HCT116 (cell line): ENCODE data around the gene ENTPD8. TPM values are rescaled to one million over a fixed set of nuclear protein-coding genes. Genes with fewer than 3 reads are reported as not detected.

Source experiments
- ATAC-seq: fragments of 200-7000 bp; cut with Tn5 transposase; 2 replicates; pipeline ENCODE4 v1.9.1; 2020; ENCODE audit warnings: mild to moderate bottlenecking, moderate library complexity
- BruUV-seq: library from RNA; stranded (reverse); fragments of 400-500 nt; replicated peaks from 2 replicates; lab custom pipeline; 2021; lab: Mats Ljungman, UMichigan
- CTCF ChIA-PET: fragments of 300-600 bp; sonication (Branson Sonifier 250); formaldehyde crosslinking; loops from one replicate; lab custom pipeline; 2021; ENCODE audit warnings: antibody characterized with exemption; lab: Charles Lee
- POLR2A ChIA-PET: fragments of 300-600, 350-600 bp; sonication (Branson Sonifier 250); formaldehyde crosslinking; loops from one replicate; lab custom pipeline; 2021; ENCODE audit warnings: antibody characterized with exemption; lab: Charles Lee
- RAD21 ChIA-PET, 2 experiments: fragments of 300-600 bp; sonication (Branson Sonifier 250); formaldehyde crosslinking; loops; one replicate each; lab custom pipeline; 2023; ENCODE audit warnings: low total read pairs in 2 of 2; ENCODE audit not compliant: uncharacterized antibody in 2 of 2, unreplicated experiment in 2 of 2, low non-redundant PET in 1 of 2; lab: Charles Lee
- DNase-seq: peaks from one replicate; pipeline ENCODE4 v3.0.0-alpha.2; 2010; ENCODE audit warnings: low read depth, low spot score
- H2AFZ ChIP-seq: fragments of 200-600 bp; shearing (Covaris generic), sonication (generic); 2 replicates; pipeline ENCODE4 v1.6.1; 2017; ENCODE audit warnings: low read depth, mixed run types, mixed read lengths, antibody characterized with exemption, low read length; ENCODE audit not compliant: poor library complexity, severe bottlenecking
- H3K27ac ChIP-seq: 2 replicates; pipeline ENCODE4 v1.5.1; 2012; ENCODE audit warnings: low read depth, low read length
- H3K27me3 ChIP-seq: fragments of 200-600 bp; sonication (generic); 2 replicates; pipeline ENCODE4 v1.6.1; 2016; ENCODE audit warnings: mixed run types, low read length, mixed read lengths; ENCODE audit not compliant: insufficient read depth
- H3K36me3 ChIP-seq, 2 experiments: fragments of 200-500 bp in 1 of 2; fragments of 200-600 bp in 1 of 2; sonication (Bioruptor generic) in 1 of 2; sonication (generic) in 1 of 2; 2 replicates each; pipeline versions ENCODE4 v1.5.1 to v1.6.1; 2014 to 2016; ENCODE audit warnings: low read length in 2 of 2, inconsistent platforms in 1 of 2, mixed read lengths in 1 of 2, mixed run types in 1 of 2; ENCODE audit not compliant: insufficient read depth in 2 of 2, control insufficient read depth in 1 of 2
- H3K4me1 ChIP-seq, 2 experiments: fragments of 200-600 bp in 1 of 2; sonication (generic) in 1 of 2; 2 replicates each; pipeline versions ENCODE4 v1.5.1 to v1.6.1; 2012 to 2017; ENCODE audit warnings: low read length in 2 of 2, inconsistent platforms in 1 of 2, mild to moderate bottlenecking in 1 of 2, mixed read lengths in 1 of 2, mixed run types in 1 of 2, moderate library complexity in 1 of 2; ENCODE audit not compliant: insufficient read depth in 2 of 2, control insufficient read depth in 1 of 2
- H3K4me2 ChIP-seq: fragments of 200-600 bp; sonication (generic); 2 replicates; pipeline ENCODE4 v1.6.1; 2017; ENCODE audit warnings: mixed run types, low read length, mixed read lengths
- H3K4me3 ChIP-seq, 2 experiments: fragments of 200-600 bp in 1 of 2; sonication (generic) in 1 of 2; replicated peaks in 1 of 2; 2 replicates each; pipeline ENCODE4 v1.5.1; 2011 to 2016; ENCODE audit warnings: low read length in 2 of 2, control low read depth in 1 of 2, low read depth in 1 of 2, mild to moderate bottlenecking in 1 of 2, mixed read lengths in 1 of 2, mixed run types in 1 of 2
- H3K79me2 ChIP-seq: fragments of 200-600 bp; sonication (generic); 2 replicates; pipeline ENCODE4 v1.6.1; 2017; ENCODE audit warnings: mild to moderate bottlenecking, mixed run types, low read length, moderate library complexity, mixed read lengths; ENCODE audit not compliant: insufficient read depth
- H3K9ac ChIP-seq: fragments of 200-600 bp; sonication (generic); 2 replicates; pipeline ENCODE4 v1.6.1; 2016; ENCODE audit warnings: low read length, mixed read lengths
- H3K9me2 ChIP-seq: fragments of 200-600 bp; sonication (generic), shearing (Covaris generic); 2 replicates; pipeline ENCODE4 v1.6.1; 2017; ENCODE audit warnings: mixed run types, mild to moderate bottlenecking, moderate library complexity; ENCODE audit not compliant: insufficient read depth
- H3K9me3 ChIP-seq, 2 experiments: fragments of 200-500 bp in 1 of 2; fragments of 200-600 bp in 1 of 2; sonication (Bioruptor generic) in 1 of 2; sonication (generic) in 1 of 2; 2 replicates each; pipeline ENCODE4 v1.6.1; 2014 to 2017; ENCODE audit warnings: low read length in 2 of 2, mixed read lengths in 2 of 2, inconsistent platforms in 1 of 2, low read depth in 1 of 2, mild to moderate bottlenecking in 1 of 2, mixed run types in 1 of 2, moderate library complexity in 1 of 2; ENCODE audit not compliant: control insufficient read depth in 1 of 2, insufficient read depth in 1 of 2
- H4K20me1 ChIP-seq: fragments of 200-600 bp; sonication (generic), shearing (Covaris generic); 2 replicates; pipeline ENCODE4 v1.6.1; 2017; ENCODE audit warnings: mixed run types, mild to moderate bottlenecking, moderate library complexity; ENCODE audit not compliant: insufficient read depth
- EGR1 ChIP-seq: IDR thresholded peaks from 2 replicates; pipeline ENCODE4 v1.6.1; 2012; ENCODE audit warnings: low read depth
- EZH2phosphoT487 ChIP-seq: fragments of 200-600 bp; IDR thresholded peaks from 2 replicates; pipeline ENCODE4 v1.6.1; 2018; ENCODE audit warnings: antibody characterized with exemption, borderline replicate concordance
- JUND ChIP-seq: IDR thresholded peaks from 2 replicates; pipeline ENCODE4 v1.6.1; 2012
- TCF7L2 ChIP-seq: IDR thresholded peaks from 2 replicates; pipeline ENCODE4 v1.7.0; 2011; ENCODE audit warnings: borderline replicate concordance, inconsistent platforms; ENCODE audit not compliant: insufficient read depth, insufficient read length; ENCODE audit errors: extremely low read depth
- intact Hi-C: fragments of 100-400 bp; cut with micrococcal nuclease; formaldehyde crosslinking; loops from 2 replicates; pipeline ENCODE4 v1.10.0; 2022
- total RNA-seq: library from RNA; stranded (reverse); gene quantifications from one replicate; pipeline ENCODE4 v1.2.1, GENCODE V29; 2021; ENCODE audit not compliant: unreplicated experiment
- TF ChIP-seq, protein P1 (sequence below): IDR thresholded peaks from 2 replicates; pipeline ENCODE4 v1.6.1; 2012
- TF ChIP-seq, protein P2 (sequence below), 3 experiments: fragments of 200-600 bp in 1 of 3; sonication (generic) in 1 of 3; IDR thresholded peaks in 2 of 3; conservative IDR thresholded peaks in 1 of 3; 2 replicates each; pipeline ENCODE4 v1.5.1; 2012 to 2017; ENCODE audit warnings: low read depth in 2 of 3, low read length in 2 of 3, antibody characterized with exemption in 1 of 3, borderline replicate concordance in 1 of 3, control low read depth in 1 of 3, mild to moderate bottlenecking in 1 of 3, mixed read lengths in 1 of 3, mixed run types in 1 of 3, moderate library complexity in 1 of 3; ENCODE audit not compliant: insufficient read depth in 1 of 3

Gene ENTPD8
- total RNA-seq, 1 experiment from 2014 or later = 1.7 TPM

DNA sequence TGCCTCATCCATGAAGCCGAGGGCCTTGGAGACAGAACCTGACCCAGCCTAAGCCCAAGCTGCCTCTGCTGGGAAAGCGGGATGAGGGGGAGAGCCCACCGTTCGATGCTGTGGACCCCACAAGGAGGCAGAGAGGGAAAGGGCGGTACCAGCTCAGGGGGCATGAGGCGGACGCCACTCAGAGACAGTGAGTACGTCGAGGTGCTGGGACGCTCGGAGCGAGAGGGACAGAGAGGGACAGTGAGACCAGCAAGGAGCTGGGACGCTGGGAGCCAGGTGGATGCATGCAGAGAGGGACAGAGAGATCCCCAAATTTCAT, 51.8 kb downstream of the ENTPD8 start (continued):
- TF ChIP-seq, protein P1, sequence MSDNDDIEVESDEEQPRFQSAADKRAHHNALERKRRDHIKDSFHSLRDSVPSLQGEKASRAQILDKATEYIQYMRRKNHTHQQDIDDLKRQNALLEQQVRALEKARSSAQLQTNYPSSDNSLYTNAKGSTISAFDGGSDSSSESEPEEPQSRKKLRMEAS = no peak
- TF ChIP-seq JUND (no peak), EGR1 (no peak), TCF7L2 (no peak), EZH2phosphoT487 (no peak)

DNA sequence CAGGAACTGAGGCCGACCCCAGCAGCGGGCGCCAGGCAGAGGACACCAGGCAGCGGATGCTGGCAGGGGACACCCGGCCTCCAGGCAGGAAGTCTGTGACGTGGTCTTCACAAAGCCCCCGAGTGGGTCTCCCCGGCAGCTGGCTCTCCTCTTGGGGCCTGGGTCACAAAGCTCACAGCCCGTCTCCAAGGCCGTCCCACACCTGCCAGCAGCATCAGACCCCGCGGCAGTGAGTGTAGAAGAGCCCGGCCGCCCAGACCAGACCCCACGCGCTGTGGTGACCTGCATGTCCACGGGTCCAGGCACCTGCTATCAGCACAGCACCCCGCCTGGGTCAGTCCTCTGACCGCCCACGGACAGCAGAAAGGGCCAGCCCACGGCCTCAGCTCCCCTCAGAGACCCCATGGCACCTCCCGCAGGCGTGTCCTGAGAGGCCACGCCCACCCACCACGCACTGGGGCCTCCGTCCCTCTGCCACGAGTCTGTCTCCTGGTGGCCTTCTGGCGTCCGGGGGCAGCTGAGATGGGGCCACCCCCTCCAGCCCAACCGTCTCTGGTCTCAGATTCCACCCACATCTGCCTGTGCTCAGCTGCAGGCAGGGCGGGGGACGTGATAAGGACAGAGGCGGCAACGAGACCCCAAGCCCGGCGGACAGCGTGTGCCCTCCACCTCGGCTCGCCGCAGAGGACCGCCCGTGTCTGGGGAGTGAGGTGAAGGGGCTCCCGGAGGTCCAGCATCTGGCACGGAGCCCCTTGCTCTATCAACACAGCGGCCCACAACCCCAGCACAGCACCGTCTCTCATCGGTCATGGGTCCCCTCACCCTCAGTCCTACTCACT, 52.3 kb downstream of the ENTPD8 start:
- Histone ChIP-seq H3K9ac (no peak overlapping the region), H2AFZ (no peak overlapping the region), H4K20me1 (no peaks in the 10 kb centered on the region), H3K9me2 (no peaks in the 10 kb centered on the region), H3K27ac (no peak overlapping the region), H3K4me2 (no peak overlapping the region), H3K36me3 (no peaks in the 10 kb centered on the region), H3K4me3 (no peak overlapping the region), H3K9me3 (no peaks in the 10 kb centered on the region), H3K79me2 (no peaks in the 10 kb centered on the region), H3K4me1 (no peaks in the 10 kb centered on the region), H3K27me3 (no peaks in the 10 kb centered on the region)
- ChIA-PET RAD21 (no interaction called here), POLR2A (no interaction called here), CTCF (no interaction called here)
- intact Hi-C loops = no loop called here
- no peak for ATAC-seq
- TF ChIP-seq, protein P2, sequence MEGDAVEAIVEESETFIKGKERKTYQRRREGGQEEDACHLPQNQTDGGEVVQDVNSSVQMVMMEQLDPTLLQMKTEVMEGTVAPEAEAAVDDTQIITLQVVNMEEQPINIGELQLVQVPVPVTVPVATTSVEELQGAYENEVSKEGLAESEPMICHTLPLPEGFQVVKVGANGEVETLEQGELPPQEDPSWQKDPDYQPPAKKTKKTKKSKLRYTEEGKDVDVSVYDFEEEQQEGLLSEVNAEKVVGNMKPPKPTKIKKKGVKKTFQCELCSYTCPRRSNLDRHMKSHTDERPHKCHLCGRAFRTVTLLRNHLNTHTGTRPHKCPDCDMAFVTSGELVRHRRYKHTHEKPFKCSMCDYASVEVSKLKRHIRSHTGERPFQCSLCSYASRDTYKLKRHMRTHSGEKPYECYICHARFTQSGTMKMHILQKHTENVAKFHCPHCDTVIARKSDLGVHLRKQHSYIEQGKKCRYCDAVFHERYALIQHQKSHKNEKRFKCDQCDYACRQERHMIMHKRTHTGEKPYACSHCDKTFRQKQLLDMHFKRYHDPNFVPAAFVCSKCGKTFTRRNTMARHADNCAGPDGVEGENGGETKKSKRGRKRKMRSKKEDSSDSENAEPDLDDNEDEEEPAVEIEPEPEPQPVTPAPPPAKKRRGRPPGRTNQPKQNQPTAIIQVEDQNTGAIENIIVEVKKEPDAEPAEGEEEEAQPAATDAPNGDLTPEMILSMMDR (IDR thresholded peaks at IDR 0.05 in 2 of 3, conservative IDR thresholded peaks at IDR 0.05 in 1 of 3; ENCODE audit: borderline replicate concordance in 1 of 3, insufficient read depth in 1 of 3, low read depth in 2 of 3, low read length in 2 of 3) = no peak
- no peak for DNase-seq
- BruUV-seq = no TSS peak
